ENCODE measurements around the gene IGSF23.

DNA sequence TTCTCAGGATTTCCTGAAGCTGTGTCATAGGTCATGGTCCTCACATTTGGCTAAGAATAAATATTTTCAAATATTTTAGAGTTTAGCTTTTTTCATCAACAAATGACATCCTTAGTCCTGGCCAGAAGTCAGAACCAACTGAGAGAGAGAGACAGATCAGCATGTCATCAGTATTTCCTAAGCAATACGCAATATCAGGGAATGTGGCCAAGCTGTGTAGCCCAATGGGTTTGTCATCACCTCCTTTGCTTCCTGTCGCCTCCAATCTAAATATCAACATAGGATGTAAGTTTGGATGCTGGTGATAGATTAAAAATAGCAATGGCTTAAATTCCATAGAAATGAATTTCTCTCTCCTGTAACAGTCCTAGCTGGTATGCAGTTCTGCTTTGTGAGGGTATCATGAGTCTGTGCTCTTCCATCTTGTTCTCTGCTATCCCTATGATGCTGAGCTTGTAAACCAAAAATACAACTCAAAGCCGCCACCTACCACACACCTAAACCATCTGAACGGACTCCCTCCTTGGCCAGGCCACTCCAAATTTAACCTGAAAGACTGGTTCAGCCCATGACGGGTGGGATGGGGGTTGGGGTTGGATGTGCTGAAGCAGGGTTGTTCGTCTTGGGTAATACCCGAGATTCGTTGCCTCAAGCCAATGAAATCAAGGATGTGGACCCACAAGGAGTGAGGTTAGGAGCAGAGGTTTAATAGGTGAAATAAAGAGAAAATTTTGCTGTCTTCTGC, 10.0 kb upstream of the IGSF23 start:
- TF ChIP-seq POLR2A (IDR thresholded peaks at IDR 0.05): no peak
- TF ChIP-seq, protein P1, sequence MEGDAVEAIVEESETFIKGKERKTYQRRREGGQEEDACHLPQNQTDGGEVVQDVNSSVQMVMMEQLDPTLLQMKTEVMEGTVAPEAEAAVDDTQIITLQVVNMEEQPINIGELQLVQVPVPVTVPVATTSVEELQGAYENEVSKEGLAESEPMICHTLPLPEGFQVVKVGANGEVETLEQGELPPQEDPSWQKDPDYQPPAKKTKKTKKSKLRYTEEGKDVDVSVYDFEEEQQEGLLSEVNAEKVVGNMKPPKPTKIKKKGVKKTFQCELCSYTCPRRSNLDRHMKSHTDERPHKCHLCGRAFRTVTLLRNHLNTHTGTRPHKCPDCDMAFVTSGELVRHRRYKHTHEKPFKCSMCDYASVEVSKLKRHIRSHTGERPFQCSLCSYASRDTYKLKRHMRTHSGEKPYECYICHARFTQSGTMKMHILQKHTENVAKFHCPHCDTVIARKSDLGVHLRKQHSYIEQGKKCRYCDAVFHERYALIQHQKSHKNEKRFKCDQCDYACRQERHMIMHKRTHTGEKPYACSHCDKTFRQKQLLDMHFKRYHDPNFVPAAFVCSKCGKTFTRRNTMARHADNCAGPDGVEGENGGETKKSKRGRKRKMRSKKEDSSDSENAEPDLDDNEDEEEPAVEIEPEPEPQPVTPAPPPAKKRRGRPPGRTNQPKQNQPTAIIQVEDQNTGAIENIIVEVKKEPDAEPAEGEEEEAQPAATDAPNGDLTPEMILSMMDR (IDR thresholded peaks at IDR 0.05 in 4 of 5, conservative IDR thresholded peaks at IDR 0.05 in 1 of 5): no peak

Data from gastrocnemius medialis (tissue), 4 donors.